HL-60 (cell line): Measurements from ENCODE around the gene MAP4.

Experiments used
- CTCF ChIP-seq: IDR thresholded peaks from one replicate; pipeline ENCODE4 v1.5.1; 2011; ENCODE audit warnings: low read length, control low read depth, inconsistent platforms; ENCODE audit not compliant: insufficient read depth
- GABPA ChIP-seq: IDR thresholded peaks from 2 replicates; pipeline ENCODE4 v1.6.1; 2012; ENCODE audit warnings: low read depth
- POLR2AphosphoS5 ChIP-seq: IDR thresholded peaks from 2 replicates; pipeline ENCODE4 v1.6.1; 2012; ENCODE audit warnings: low read depth

GRCh38 chr3:47989981-47990440 is 26.2 kb downstream of the MAP4 start:
- TF ChIP-seq CTCF: peak; percentile 97
- no peak for TF ChIP-seq GABPA
- TF ChIP-seq POLR2AphosphoS5: no peak
